K562 (cell line): ENCODE measurements around the gene ULK1. TPM values are rescaled to one million over a fixed set of nuclear protein-coding genes. Genes with fewer than 3 reads are reported as not detected.

Experiments used
- ATAC-seq: fragments of 200-7000 bp; cut with Tn5 transposase; 3 replicates; pipeline ENCODE4 v1.9.1; 2020; ENCODE audit warnings: moderate library complexity
- BruUV-seq: library from RNA; stranded (reverse); fragments of 400-500 nt; replicated peaks from 2 replicates; lab custom pipeline; 2021; lab: Mats Ljungman, UMichigan
- CTCF ChIA-PET: fragments of 300-600 bp; formaldehyde crosslinking; extraction: SDS; loops from one replicate; lab custom pipeline; 2021; ENCODE audit warnings: low intra/inter-chr PET ratio; lab: Yijun Ruan, JAX
- POLR2A ChIA-PET: fragments of 300-600, 350-650 bp; sonication (Branson Sonifier 250); formaldehyde crosslinking; extraction: SDS; loops from one replicate; lab custom pipeline; 2021; ENCODE audit warnings: antibody characterized with exemption, inconsistent platforms; lab: Yijun Ruan, JAX
- DNase-seq, 4 experiments: peaks; one replicate each; pipeline versions ENCODE4 v3.0.0 to v3.0.0-alpha.2; 2011 to 2018; ENCODE audit warnings: low spot score in 3 of 4, mixed read lengths in 3 of 4; ENCODE audit errors: extremely low read depth in 1 of 4
- FAIRE-seq: peaks from 2 replicates; lab custom pipeline; 2011; peaks lifted over from hg19 to GRCh38; lab: Jason Lieb, UNC
- H2AFZ ChIP-seq: 2 replicates; pipeline ENCODE4 v1.6.0; 2011; ENCODE audit warnings: low read depth, low read length, control low read depth, inconsistent platforms
- H3K27ac ChIP-seq: fragments of 200-600 bp; 3 replicates; pipeline ENCODE4 v1.8.0; 2011; ENCODE audit warnings: low read depth, mild to moderate bottlenecking, control low read depth, inconsistent platforms, low read length, moderate library complexity, mixed read lengths; ENCODE audit errors: extremely low read depth
- H3K27me3 ChIP-seq, 2 experiments: fragments of 300-600 bp in 1 of 2; 2 replicates in 1 of 2; 3 replicates in 1 of 2; pipeline versions ENCODE4 v1.6.0 to v1.8.0; 2011; ENCODE audit warnings: inconsistent platforms in 2 of 2, low read length in 2 of 2, mild to moderate bottlenecking in 1 of 2, mixed read lengths in 1 of 2, moderate library complexity in 1 of 2; ENCODE audit not compliant: control insufficient read depth in 2 of 2, insufficient read depth in 2 of 2
- H3K36me3 ChIP-seq: fragments of 300-600 bp; 3 replicates; pipeline ENCODE4 v1.8.0; 2011; ENCODE audit warnings: mild to moderate bottlenecking, low read length, inconsistent platforms; ENCODE audit not compliant: control insufficient read depth, insufficient read depth
- H3K4me1 ChIP-seq, 2 experiments: fragments of 200-600 bp in 1 of 2; replicated peaks in 1 of 2; 2 replicates in 1 of 2; 3 replicates in 1 of 2; pipeline versions ENCODE4 v1.5.1 to v1.8.0; 2011; ENCODE audit warnings: inconsistent platforms in 2 of 2, low read length in 2 of 2, mild to moderate bottlenecking in 1 of 2, mixed read lengths in 1 of 2, moderate library complexity in 1 of 2; ENCODE audit not compliant: control insufficient read depth in 2 of 2, insufficient read depth in 2 of 2
- H3K4me2 ChIP-seq: 2 replicates; pipeline ENCODE4 v1.6.1; 2011; ENCODE audit warnings: low read length, control low read depth, inconsistent platforms, mixed read lengths; ENCODE audit not compliant: insufficient read depth
- H3K4me3 ChIP-seq: fragments of 200-600 bp; sonication (generic), shearing (Covaris generic); 2 replicates; pipeline ENCODE4 v1.5.1; 2016; ENCODE audit warnings: control low read depth, inconsistent platforms
- H3K79me2 ChIP-seq: fragments of 200-600 bp; 3 replicates; pipeline ENCODE4 v1.8.0; 2011; ENCODE audit warnings: low read length, inconsistent platforms; ENCODE audit not compliant: control insufficient read depth, insufficient read depth
- H3K9ac ChIP-seq, 2 experiments: 2 replicates each; pipeline versions ENCODE4 v1.6.0 to v1.6.1; 2011; ENCODE audit warnings: low read depth in 2 of 2, low read length in 2 of 2, control low read depth in 1 of 2, inconsistent platforms in 1 of 2, mild to moderate bottlenecking in 1 of 2, mixed read lengths in 1 of 2; ENCODE audit not compliant: insufficient read depth in 1 of 2
- H3K9me1 ChIP-seq: one replicate; pipeline ENCODE4 v1.6.0; 2011; ENCODE audit warnings: inconsistent platforms, mild to moderate bottlenecking, low read length, moderate library complexity; ENCODE audit not compliant: control insufficient read depth, insufficient read depth
- H3K9me3 ChIP-seq: replicated peaks from 2 replicates; pipeline ENCODE4 v1.5.1; 2011; ENCODE audit warnings: low read depth, low read length, inconsistent platforms; ENCODE audit not compliant: control insufficient read depth, insufficient read depth
- H4K20me1 ChIP-seq: replicated peaks from 2 replicates; pipeline ENCODE4 v1.6.1; 2011; ENCODE audit warnings: low read length, inconsistent platforms, mixed read lengths; ENCODE audit not compliant: control insufficient read depth, insufficient read depth
- BCOR ChIP-seq: fragments of 450-650 bp; IDR thresholded peaks from 2 replicates; pipeline ENCODE4 v1.6.1; 2016
- CHD4 ChIP-seq: fragments of 200-600 bp; sonication (generic); IDR thresholded peaks from 3 replicates; pipeline ENCODE4 v1.6.1; 2012; ENCODE audit warnings: low read depth, mild to moderate bottlenecking, mixed read lengths, low read length, inconsistent platforms; ENCODE audit not compliant: insufficient read depth, insufficient replicate concordance, poor library complexity, severe bottlenecking
- JUN ChIP-seq, 2 experiments: sonication (generic) in 1 of 2; formaldehyde crosslinking in 1 of 2; IDR thresholded peaks; 2 replicates each; pipeline versions ENCODE4 v1.6.1 to v1.8.0; 2012 to 2022; ENCODE audit warnings: borderline replicate concordance in 2 of 2, mild to moderate bottlenecking in 2 of 2, improper control_type of control experiment in 1 of 2, low read depth in 1 of 2, low read length in 1 of 2, missing genetic modification reagents in 1 of 2
- JUNB ChIP-seq: fragments of 450-650 bp; formaldehyde crosslinking; conservative IDR thresholded peaks from 2 replicates; pipeline ENCODE4 v1.4.0; 2020; ENCODE audit warnings: mild to moderate bottlenecking
- KDM1A ChIP-seq, 2 experiments: fragments of 450-650 bp; IDR thresholded peaks; 2 replicates each; pipeline ENCODE4 v1.6.1; 2016; ENCODE audit warnings: mild to moderate bottlenecking in 2 of 2
- LEF1 ChIP-seq: fragments of 450-650 bp; IDR thresholded peaks from 2 replicates; pipeline ENCODE4 v1.6.1; 2016; ENCODE audit warnings: mild to moderate bottlenecking
- NR2C1 ChIP-seq, 2 experiments: fragments of 450-650 bp; IDR thresholded peaks; 2 replicates each; pipeline ENCODE4 v1.6.1; 2017; ENCODE audit warnings: mild to moderate bottlenecking in 2 of 2, antibody characterized with exemption in 1 of 2, inconsistent platforms in 1 of 2, missing compliant biosample characterization in 1 of 2, missing genetic modification characterization in 1 of 2
- NR4A1 ChIP-seq, 2 experiments: fragments of 250-450 bp in 1 of 2; fragments of 450-650 bp in 1 of 2; sonication (Bioruptor Pico) in 1 of 2; IDR thresholded peaks; 2 replicates each; pipeline versions ENCODE4 v1.4.0 to v1.6.1; 2016 to 2020; ENCODE audit warnings: mild to moderate bottlenecking in 2 of 2, missing compliant biosample characterization in 1 of 2, missing genetic modification characterization in 1 of 2, moderate library complexity in 1 of 2
- NUFIP1 ChIP-seq: fragments of 450-650 bp; IDR thresholded peaks from 2 replicates; pipeline ENCODE4 v1.6.1; 2018; ENCODE audit not compliant: partially characterized antibody
- SMARCA5 ChIP-seq: fragments of 450-650 bp; IDR thresholded peaks from 2 replicates; pipeline ENCODE4 v1.6.1; 2016
- WGBS: fragments of 100-300 bp; shearing (Covaris generic); methylation state at CpG from one replicate; pipeline ENCODE4 v1.1.6; 2016; ENCODE audit warnings: low coverage, mixed read lengths; ENCODE audit not compliant: insufficient coverage; ENCODE audit errors: missing lambda C conversion rate; 5-methylcytosine and 5-hydroxymethylcytosine counted together
- in situ Hi-C: fragments of 300-500 bp; cut with MboI; formaldehyde crosslinking; loops from 4 replicates; pipeline ENCODE4 v1.15.0; 2018; ENCODE audit warnings: inconsistent platforms, mixed read lengths
- intact Hi-C: fragments of 100-400 bp; cut with micrococcal nuclease; formaldehyde crosslinking; loops from 2 replicates; pipeline ENCODE4 v1.14.2; 2022
- polyA plus RNA-seq, 8 experiments: library from polyadenylated mRNA; depleted of rRNA in 4 of 8; stranded (reverse) in 5 of 8; unstranded in 3 of 8; fragments of >200 nt; fragmentation: Nextera tagmentation in 2 of 8; fragmentation: Illumina TruSeq in 1 of 8; extraction: Ambion mirVana in 2 of 8; extraction: Trizol in 1 of 8; gene quantifications; 2 replicates each; pipeline versions ENCODE4 v1.2.1 to v1.2.3, GENCODE V29; 2011 to 2014; ENCODE audit warnings: inconsistent platforms in 1 of 8, missing spikeins in 1 of 8
- total RNA-seq, 7 experiments: library from RNA; depleted of rRNA in 6 of 7; stranded (reverse); fragments of >200 nt in 6 of 7; fragmentation: Illumina TruSeq in 2 of 7; extraction: Trizol in 2 of 7; gene quantifications; 2 replicates each; pipeline versions ENCODE4 v1.2.1 to v1.2.3, GENCODE V29; 2011 to 2021; ENCODE audit warnings: low replicate concordance in 1 of 7
- TF ChIP-seq, protein P1 (sequence below): IDR thresholded peaks from 3 replicates; pipeline ENCODE4 v1.6.1; 2011; ENCODE audit warnings: borderline replicate concordance, mild to moderate bottlenecking, moderate library complexity; ENCODE audit not compliant: insufficient read length; ENCODE audit errors: extremely low read depth
- TF ChIP-seq, protein P2 (sequence below): sonication (generic); formaldehyde crosslinking; IDR thresholded peaks from 2 replicates; pipeline ENCODE4 v1.8.1; 2023; ENCODE audit warnings: mild to moderate bottlenecking, missing genetic modification reagents

The ULK1 gene
- total and polyA plus RNA-seq, 9 of the 15 experiments (the other 6 are each of a cell fraction or from before 2014, with no cell fraction given): 0.15 to 29.4 (median 2.5) TPM

DNA sequence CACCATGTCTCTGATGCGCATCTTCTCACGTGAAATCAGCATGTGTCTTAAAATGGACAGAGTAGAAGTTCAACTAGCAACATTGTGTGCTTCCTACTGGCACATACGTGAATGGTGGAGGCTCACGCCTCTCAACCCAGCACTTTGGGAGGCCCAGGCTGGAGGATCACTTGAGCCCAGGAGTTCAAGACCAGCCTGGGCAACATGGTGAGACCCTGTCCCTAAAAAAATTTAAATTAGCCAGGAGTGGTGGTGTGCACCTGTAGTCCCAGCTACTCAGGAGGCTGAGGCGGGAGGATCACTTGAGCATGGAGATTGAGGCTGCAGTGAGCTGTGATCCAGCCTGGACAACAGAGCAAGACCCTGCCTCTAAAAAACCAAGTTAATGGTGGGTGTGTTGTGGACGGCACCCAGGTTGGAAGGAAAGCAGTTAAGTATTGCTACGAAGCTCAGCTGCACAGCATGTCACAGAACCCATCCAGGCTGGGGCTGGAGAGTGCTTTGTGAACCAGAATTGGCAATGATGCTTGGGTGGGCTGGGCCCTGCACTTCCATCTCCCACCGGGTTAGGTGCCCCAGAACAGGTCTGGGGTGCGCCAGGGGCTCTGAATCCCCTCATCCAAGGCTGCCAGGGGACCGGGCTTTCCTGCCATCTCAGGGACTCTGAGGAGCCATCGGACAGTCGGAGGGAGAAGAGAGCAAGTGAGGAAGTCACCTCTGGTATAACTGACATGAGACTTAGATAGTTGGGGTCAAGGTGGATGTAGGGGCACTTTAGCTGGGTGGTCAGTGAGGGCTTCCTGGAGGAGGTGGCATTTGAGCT, 33.0 kb upstream of the ULK1 start:
- peak overlapping the region; percentile 89 for H2AFZ ChIP-seq
- no peaks in the 10 kb centered on the region for H3K79me2 ChIP-seq
- ChIA-PET CTCF (no interaction called here), POLR2A (interaction anchor here (1.4 to 3.2 kb wide), 3 partner anchors 9 to 68 kb away, joined by 5 to 11 read pairs (median 7); partner anchors contain the start of gene PUS1)
- intact Hi-C loops (loop anchor here (2.0 kb wide), 1 partner anchor 33 kb away; the partner anchor contains the start of gene ULK1), in situ Hi-C loops (no loop called here)
- 82% methylated on average over 12 of the region's 12 CpGs for WGBS
- no peaks in the 10 kb centered on the region for H3K36me3 ChIP-seq
- H3K4me2 ChIP-seq: peak overlapping the region; percentile 75
- FAIRE-seq (peak; percentile 69), ATAC-seq (no peak), DNase-seq (no peak)
- no TSS peak for BruUV-seq
- H3K27ac ChIP-seq: peak overlapping the region; percentile 84
- no peaks in the 10 kb centered on the region for H4K20me1 ChIP-seq
- H3K9me3 ChIP-seq: no peaks in the 10 kb centered on the region
- H3K27me3 ChIP-seq: no peaks in the 10 kb centered on the region
- no peaks in the 10 kb centered on the region for H3K9me1 ChIP-seq
- peak overlapping the region; percentile 80 to 92; a peak in 3 of 4 replicates for H3K9ac ChIP-seq
- H3K4me1 ChIP-seq: peaks cover 26 to 51% of the 10 kb centered on the region in 2 experiments; a peak in 4 of 5 replicates
- H3K4me3 ChIP-seq: no peak overlapping the region
- TF ChIP-seq BCOR (peak; percentile 93), KDM1A (IDR thresholded peaks at IDR 0.05) (peak; percentile 33 to 48; a peak in 3 of 4 replicates), NR2C1 (IDR thresholded peaks at IDR 0.05) (no peak), NR2C1 (tag; IDR thresholded peaks at IDR 0.05) (0 out of 2 replicates have a peak, but pooled peaks have one; percentile 7), CHD4 (no peak), NUFIP1 (no peak), LEF1 (no peak), NR4A1 (CRISPR knock-in tag; IDR thresholded peaks at IDR 0.05) (no peak), NR4A1 (tag; IDR thresholded peaks at IDR 0.05) (0 out of 2 replicates have a peak, but pooled peaks have one; percentile 13), SMARCA5 (peak; percentile 62; the same call in 1 of the 2 replicates), JUN (IDR thresholded peaks at IDR 0.05; ENCODE audit: borderline replicate concordance, low read depth, low read length) (no peak), JUN (CRISPR knock-in tag; IDR thresholded peaks at IDR 0.05; ENCODE audit: borderline replicate concordance) (0 out of 2 replicates have a peak, but pooled peaks have one; percentile 19), JUNB (CRISPR knock-in tag) (no peak)
- TF ChIP-seq, protein P1, sequence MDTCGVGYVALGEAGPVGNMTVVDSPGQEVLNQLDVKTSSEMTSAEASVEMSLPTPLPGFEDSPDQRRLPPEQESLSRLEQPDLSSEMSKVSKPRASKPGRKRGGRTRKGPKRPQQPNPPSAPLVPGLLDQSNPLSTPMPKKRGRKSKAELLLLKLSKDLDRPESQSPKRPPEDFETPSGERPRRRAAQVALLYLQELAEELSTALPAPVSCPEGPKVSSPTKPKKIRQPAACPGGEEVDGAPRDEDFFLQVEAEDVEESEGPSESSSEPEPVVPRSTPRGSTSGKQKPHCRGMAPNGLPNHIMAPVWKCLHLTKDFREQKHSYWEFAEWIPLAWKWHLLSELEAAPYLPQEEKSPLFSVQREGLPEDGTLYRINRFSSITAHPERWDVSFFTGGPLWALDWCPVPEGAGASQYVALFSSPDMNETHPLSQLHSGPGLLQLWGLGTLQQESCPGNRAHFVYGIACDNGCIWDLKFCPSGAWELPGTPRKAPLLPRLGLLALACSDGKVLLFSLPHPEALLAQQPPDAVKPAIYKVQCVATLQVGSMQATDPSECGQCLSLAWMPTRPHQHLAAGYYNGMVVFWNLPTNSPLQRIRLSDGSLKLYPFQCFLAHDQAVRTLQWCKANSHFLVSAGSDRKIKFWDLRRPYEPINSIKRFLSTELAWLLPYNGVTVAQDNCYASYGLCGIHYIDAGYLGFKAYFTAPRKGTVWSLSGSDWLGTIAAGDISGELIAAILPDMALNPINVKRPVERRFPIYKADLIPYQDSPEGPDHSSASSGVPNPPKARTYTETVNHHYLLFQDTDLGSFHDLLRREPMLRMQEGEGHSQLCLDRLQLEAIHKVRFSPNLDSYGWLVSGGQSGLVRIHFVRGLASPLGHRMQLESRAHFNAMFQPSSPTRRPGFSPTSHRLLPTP: peak; percentile 11
- TF ChIP-seq, protein P2, sequence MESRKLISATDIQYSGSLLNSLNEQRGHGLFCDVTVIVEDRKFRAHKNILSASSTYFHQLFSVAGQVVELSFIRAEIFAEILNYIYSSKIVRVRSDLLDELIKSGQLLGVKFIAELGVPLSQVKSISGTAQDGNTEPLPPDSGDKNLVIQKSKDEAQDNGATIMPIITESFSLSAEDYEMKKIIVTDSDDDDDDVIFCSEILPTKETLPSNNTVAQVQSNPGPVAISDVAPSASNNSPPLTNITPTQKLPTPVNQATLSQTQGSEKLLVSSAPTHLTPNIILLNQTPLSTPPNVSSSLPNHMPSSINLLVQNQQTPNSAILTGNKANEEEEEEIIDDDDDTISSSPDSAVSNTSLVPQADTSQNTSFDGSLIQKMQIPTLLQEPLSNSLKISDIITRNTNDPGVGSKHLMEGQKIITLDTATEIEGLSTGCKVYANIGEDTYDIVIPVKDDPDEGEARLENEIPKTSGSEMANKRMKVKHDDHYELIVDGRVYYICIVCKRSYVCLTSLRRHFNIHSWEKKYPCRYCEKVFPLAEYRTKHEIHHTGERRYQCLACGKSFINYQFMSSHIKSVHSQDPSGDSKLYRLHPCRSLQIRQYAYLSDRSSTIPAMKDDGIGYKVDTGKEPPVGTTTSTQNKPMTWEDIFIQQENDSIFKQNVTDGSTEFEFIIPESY (CRISPR knock-in tag): peak; percentile 80; the same call in 1 of the 2 replicates
